ENCODE results near the gene TGM2. TPM values are rescaled to one million over a fixed set of nuclear protein-coding genes. Genes with fewer than 3 reads are reported as not detected.

The TGM2 gene
- total and polyA plus RNA-seq, 2 donors (not counting 3 experiments of a cell fraction or from before 2014, with no cell fraction given): 861 to 868 TPM

DNA sequence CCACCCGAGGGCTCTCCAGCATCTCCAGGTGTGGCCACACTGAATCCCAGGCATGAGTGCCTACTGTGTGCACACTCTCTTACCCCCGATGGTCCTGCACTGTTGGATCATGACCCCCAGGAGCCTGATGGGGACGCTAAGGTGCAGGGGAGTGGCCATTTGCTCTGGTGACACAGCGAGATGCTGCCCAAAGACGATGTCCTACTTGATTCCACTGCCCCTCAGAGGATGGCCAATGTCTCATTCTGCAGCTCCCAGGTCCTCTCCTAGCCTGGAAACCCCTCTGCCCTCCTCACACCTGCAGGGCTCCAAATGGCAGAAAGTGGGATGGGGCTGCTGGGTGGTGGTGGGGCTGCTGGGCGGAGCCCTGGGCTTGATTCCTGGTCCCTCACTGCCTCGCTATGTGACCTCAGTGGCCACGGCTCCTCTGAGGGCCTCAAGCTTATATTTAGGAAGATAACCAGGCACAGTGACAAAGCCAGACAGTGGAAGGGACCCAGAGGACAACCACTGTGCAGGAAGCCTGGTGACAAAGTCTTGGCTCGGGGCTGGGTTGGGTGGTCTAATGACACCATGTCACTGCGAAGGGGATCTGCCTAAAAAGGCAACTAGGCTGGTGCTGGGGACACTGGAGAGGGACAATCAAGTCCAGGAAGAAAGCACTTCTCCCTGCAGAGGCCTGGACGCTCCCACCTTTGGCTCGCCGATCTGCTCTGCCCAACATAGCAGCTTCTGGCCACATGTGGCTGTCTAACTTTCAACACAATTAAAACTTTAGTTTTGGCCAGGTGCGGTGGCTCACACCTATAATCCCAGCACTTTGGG, 28.4 kb downstream of the TGM2 start:
- H3K4me2 ChIP-seq (ENCODE audit: insufficient read depth, low read length): no peak overlapping the region
- no peak overlapping the region for H3K27ac ChIP-seq (ENCODE audit: insufficient read depth, low read depth, low read length)
- FAIRE-seq (no peak), DNase-seq (ENCODE audit: low read depth, low spot score) (no peak)
- BruUV-seq (replicated peaks): no TSS peak
- no peaks in the 10 kb centered on the region for H3K9me3 ChIP-seq (replicated peaks; ENCODE audit: control insufficient read depth, insufficient read depth, low read length)
- CTCF ChIA-PET: interaction anchor here (1.3 to 4.4 kb wide), 4 partner anchors 21 to 85 kb away, joined by 3 to 42 read pairs (median 8); no protein-coding TSS in a partner anchor
- no peaks in the 10 kb centered on the region for H3K9me1 ChIP-seq (replicated peaks; ENCODE audit: control insufficient read depth, extremely low read depth, insufficient read depth, low read length)
- H3K36me3 ChIP-seq (ENCODE audit: control insufficient read depth in 2 of 2, extremely low read depth in 1 of 2, insufficient read depth in 2 of 2, low read length in 2 of 2): peaks cover 23 to 62% of the 10 kb centered on the region in 2 experiments
- dilution Hi-C loops (cut with MboI; ENCODE audit: extremely low pct_ligation_motif_present, low sequenced_read_pairs): no loop called here
- no peaks in the 10 kb centered on the region for H3K27me3 ChIP-seq (ENCODE audit: control insufficient read depth in 2 of 2, insufficient read depth in 2 of 2, low read length in 2 of 2)
- TF ChIP-seq POLR2A (IDR thresholded peaks at IDR 0.05; ENCODE audit: low read depth, low read length) (no peak), JUN (IDR thresholded peaks at IDR 0.05; ENCODE audit: borderline replicate concordance, insufficient read depth, insufficient read length, low read depth) (no peak), FOS (IDR thresholded peaks at IDR 0.05; ENCODE audit: borderline replicate concordance, insufficient read depth, low read length) (no peak), POLR2AphosphoS5 (IDR thresholded peaks at IDR 0.05; ENCODE audit: insufficient read depth, low read depth, low read length) (peak; percentile 70), MYC (IDR thresholded peaks at IDR 0.05; ENCODE audit: low read depth, low read length) (no peak), GATA2 (IDR thresholded peaks at IDR 0.05; ENCODE audit: insufficient read depth, insufficient read length, low read depth, low read length) (no peak), EZH2 (IDR thresholded peaks at IDR 0.05; ENCODE audit: borderline replicate concordance, low read depth, low read length, severe bottlenecking) (no peak)
- TF ChIP-seq, protein P1, sequence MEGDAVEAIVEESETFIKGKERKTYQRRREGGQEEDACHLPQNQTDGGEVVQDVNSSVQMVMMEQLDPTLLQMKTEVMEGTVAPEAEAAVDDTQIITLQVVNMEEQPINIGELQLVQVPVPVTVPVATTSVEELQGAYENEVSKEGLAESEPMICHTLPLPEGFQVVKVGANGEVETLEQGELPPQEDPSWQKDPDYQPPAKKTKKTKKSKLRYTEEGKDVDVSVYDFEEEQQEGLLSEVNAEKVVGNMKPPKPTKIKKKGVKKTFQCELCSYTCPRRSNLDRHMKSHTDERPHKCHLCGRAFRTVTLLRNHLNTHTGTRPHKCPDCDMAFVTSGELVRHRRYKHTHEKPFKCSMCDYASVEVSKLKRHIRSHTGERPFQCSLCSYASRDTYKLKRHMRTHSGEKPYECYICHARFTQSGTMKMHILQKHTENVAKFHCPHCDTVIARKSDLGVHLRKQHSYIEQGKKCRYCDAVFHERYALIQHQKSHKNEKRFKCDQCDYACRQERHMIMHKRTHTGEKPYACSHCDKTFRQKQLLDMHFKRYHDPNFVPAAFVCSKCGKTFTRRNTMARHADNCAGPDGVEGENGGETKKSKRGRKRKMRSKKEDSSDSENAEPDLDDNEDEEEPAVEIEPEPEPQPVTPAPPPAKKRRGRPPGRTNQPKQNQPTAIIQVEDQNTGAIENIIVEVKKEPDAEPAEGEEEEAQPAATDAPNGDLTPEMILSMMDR (IDR thresholded peaks at IDR 0.05; ENCODE audit: extremely low read depth in 1 of 2, insufficient read depth in 1 of 2, low read depth in 1 of 2, low read length in 2 of 2): no peak
- TF ChIP-seq, protein P2, sequence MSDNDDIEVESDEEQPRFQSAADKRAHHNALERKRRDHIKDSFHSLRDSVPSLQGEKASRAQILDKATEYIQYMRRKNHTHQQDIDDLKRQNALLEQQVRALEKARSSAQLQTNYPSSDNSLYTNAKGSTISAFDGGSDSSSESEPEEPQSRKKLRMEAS (IDR thresholded peaks at IDR 0.05; ENCODE audit: insufficient read depth, insufficient read length): no peak
- no peak overlapping the region for H3K4me3 ChIP-seq (replicated peaks in 1 of 3; ENCODE audit: insufficient read depth in 1 of 3, low read depth in 1 of 3, low read length in 3 of 3)
- intact Hi-C loops (cut with micrococcal nuclease): no loop called here
- POLR2A ChIA-PET: no interaction called here
- H4K20me1 ChIP-seq (replicated peaks; ENCODE audit: control insufficient read depth, extremely low read depth, insufficient read depth, low read length): no peaks in the 10 kb centered on the region
- no peaks in the 10 kb centered on the region for H3K79me2 ChIP-seq (ENCODE audit: control insufficient read depth, insufficient read depth, low read length)
- H3K4me1 ChIP-seq (ENCODE audit: control insufficient read depth, extremely low read depth, insufficient read depth, low read length): peaks cover 69% of the 10 kb centered on the region
- no peak overlapping the region for H2AFZ ChIP-seq (ENCODE audit: low read depth, low read length)
- H3K9ac ChIP-seq (replicated peaks; ENCODE audit: extremely low read depth, insufficient read depth, low read length): no peak overlapping the region
